ENCODE results near the gene TENM3.

TENM3 gene

DNA sequence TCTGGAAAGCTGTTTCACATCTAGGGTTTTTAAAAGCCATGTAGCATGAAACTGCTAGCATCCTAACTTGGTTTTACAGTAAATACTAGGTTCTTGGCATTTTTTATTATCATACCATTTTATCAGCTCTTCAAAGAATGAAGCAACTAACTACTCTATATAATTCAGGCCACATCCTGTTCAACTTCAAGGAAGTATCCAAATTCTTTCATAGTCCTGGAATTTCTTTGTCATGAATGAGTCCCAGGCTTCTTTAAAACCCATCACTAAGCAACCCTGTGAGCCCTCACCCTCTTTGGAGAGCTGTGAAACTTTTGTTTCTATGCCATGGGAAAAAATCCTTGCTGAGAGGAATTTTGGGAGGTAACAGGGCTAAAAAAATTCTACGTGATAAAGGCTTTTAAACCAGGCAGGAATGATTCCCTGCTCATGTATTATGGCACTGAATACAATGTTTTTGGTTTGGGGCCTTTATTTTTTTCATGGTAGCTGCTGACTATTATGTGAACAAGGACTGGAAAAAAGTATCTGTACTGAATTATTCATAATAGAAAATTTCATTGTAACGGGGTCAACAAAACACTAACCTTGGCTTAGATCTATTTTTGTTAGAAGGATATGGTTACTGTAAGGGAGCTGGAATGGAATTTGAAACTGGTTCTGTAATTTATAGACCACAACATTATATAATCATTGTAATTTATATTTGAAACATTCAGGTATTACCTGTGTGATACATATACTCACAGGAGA lies 509.1 kb downstream of the TENM3 start:
- ATAC-seq (ENCODE audit: low read depth) (peak; percentile 87), DNase-seq (ENCODE audit: low spot score) (no peak)
- no peaks in the 10 kb centered on the region for H3K9me3 ChIP-seq (ENCODE audit: severe bottlenecking)
- H3K36me3 ChIP-seq (ENCODE audit: low read depth) = no peaks in the 10 kb centered on the region
- no peaks in the 10 kb centered on the region for H3K27me3 ChIP-seq (ENCODE audit: insufficient read depth, poor library complexity, severe bottlenecking)
- H3K27ac ChIP-seq (ENCODE audit: poor library complexity, severe bottlenecking) = peak overlapping the region; percentile 56
- no peak overlapping the region for H3K4me3 ChIP-seq (ENCODE audit: severe bottlenecking)
- TF ChIP-seq, protein P1, sequence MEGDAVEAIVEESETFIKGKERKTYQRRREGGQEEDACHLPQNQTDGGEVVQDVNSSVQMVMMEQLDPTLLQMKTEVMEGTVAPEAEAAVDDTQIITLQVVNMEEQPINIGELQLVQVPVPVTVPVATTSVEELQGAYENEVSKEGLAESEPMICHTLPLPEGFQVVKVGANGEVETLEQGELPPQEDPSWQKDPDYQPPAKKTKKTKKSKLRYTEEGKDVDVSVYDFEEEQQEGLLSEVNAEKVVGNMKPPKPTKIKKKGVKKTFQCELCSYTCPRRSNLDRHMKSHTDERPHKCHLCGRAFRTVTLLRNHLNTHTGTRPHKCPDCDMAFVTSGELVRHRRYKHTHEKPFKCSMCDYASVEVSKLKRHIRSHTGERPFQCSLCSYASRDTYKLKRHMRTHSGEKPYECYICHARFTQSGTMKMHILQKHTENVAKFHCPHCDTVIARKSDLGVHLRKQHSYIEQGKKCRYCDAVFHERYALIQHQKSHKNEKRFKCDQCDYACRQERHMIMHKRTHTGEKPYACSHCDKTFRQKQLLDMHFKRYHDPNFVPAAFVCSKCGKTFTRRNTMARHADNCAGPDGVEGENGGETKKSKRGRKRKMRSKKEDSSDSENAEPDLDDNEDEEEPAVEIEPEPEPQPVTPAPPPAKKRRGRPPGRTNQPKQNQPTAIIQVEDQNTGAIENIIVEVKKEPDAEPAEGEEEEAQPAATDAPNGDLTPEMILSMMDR (IDR thresholded peaks at IDR 0.05; ENCODE audit: poor library complexity, severe bottlenecking) = no peak
- peaks cover 17% of the 10 kb centered on the region for H3K4me1 ChIP-seq (ENCODE audit: insufficient read depth, poor library complexity, severe bottlenecking)

DNA sequence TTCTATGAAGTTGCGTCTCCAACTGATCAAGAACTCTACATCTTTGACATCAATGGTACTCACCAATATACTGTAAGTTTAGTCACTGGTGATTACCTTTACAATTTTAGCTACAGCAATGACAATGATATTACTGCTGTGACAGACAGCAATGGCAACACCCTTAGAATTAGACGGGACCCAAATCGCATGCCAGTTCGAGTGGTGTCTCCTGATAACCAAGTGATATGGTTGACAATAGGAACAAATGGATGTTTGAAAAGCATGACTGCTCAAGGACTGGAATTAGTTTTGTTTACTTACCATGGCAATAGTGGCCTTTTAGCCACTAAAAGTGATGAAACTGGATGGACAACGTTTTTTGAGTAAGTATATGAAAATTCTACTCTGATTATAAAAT lies 511.7 kb downstream of the TENM3 start:
- DNase-seq (ENCODE audit: low spot score) (no peak), ATAC-seq (ENCODE audit: low read depth) (no peak)
- H3K27me3 ChIP-seq (ENCODE audit: insufficient read depth, poor library complexity, severe bottlenecking) = no peaks in the 10 kb centered on the region
- H3K9me3 ChIP-seq (ENCODE audit: severe bottlenecking) = no peaks in the 10 kb centered on the region
- no peak overlapping the region for H3K27ac ChIP-seq (ENCODE audit: poor library complexity, severe bottlenecking)
- no peaks in the 10 kb centered on the region for H3K36me3 ChIP-seq (ENCODE audit: low read depth)
- H3K4me1 ChIP-seq (ENCODE audit: insufficient read depth, poor library complexity, severe bottlenecking) = peaks cover 6% of the 10 kb centered on the region
- TF ChIP-seq, protein P1 (IDR thresholded peaks at IDR 0.05; ENCODE audit: poor library complexity, severe bottlenecking) = no peak
- H3K4me3 ChIP-seq (ENCODE audit: severe bottlenecking) = no peak overlapping the region

DNA sequence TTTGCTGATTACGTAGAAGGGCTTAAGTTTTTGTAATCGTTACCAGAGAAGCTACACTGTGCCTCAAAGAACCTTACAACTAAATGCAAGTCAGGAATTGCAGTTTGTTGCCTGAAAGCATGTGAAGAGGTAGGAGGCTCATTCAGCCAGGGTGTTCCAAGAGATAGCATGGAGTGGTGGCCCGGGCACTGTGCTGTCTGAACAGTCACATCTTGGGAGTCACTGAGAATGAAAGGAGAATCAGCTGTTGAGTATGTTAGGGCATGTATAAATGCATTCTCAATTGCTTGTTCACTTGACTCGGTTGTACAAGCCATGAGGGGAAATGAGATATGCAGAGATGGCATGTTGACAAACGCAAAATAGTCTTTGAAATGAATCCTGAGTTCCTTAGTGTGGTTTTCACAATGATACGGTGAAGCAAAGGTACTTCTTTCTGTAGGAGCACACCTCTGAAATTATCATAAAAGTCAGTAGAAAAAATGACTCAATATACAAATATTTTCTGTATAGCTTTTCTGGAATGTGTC lies 513.0 kb downstream of the TENM3 start:
- H3K27me3 ChIP-seq (ENCODE audit: insufficient read depth, poor library complexity, severe bottlenecking) = no peaks in the 10 kb centered on the region
- H3K9me3 ChIP-seq (ENCODE audit: severe bottlenecking) = no peaks in the 10 kb centered on the region
- ATAC-seq (ENCODE audit: low read depth) (peak; percentile 25; the same call in 2 of the 3 replicates), DNase-seq (ENCODE audit: low spot score) (no peak)
- H3K4me1 ChIP-seq (ENCODE audit: insufficient read depth, poor library complexity, severe bottlenecking) = peaks cover 6% of the 10 kb centered on the region
- H3K4me3 ChIP-seq (ENCODE audit: severe bottlenecking) = no peak overlapping the region
- no peak overlapping the region for H3K27ac ChIP-seq (ENCODE audit: poor library complexity, severe bottlenecking)
- TF ChIP-seq, protein P1 (IDR thresholded peaks at IDR 0.05; ENCODE audit: poor library complexity, severe bottlenecking) = no peak
- H3K36me3 ChIP-seq (ENCODE audit: low read depth) = no peaks in the 10 kb centered on the region

DNA sequence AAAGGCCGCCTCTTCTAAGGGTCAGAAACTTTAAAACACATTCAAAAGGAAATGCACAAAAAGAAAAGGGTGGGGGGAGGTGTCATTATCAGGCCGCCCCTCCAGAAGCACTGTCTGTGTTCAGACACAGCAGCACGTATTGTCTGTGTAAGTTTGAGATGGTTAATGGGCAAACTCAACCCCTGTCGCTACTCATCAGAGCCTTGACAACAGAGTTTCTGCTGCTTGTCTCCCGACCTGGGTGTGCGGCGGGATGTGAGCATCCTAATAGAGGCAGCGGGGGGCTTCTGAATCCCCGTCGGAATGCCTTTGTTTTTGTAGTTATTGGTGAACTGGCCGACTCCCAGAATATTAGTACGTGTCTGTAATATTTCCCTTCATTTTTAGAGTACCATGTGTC lies 515.1 kb downstream of the TENM3 start:
- H3K27ac ChIP-seq (ENCODE audit: poor library complexity, severe bottlenecking) = no peak overlapping the region
- no peaks in the 10 kb centered on the region for H3K27me3 ChIP-seq (ENCODE audit: insufficient read depth, poor library complexity, severe bottlenecking)
- TF ChIP-seq, protein P1 (IDR thresholded peaks at IDR 0.05; ENCODE audit: poor library complexity, severe bottlenecking) = no peak
- DNase-seq (ENCODE audit: low spot score) = no peak
- no peaks in the 10 kb centered on the region for H3K9me3 ChIP-seq (ENCODE audit: severe bottlenecking)
- H3K4me1 ChIP-seq (ENCODE audit: insufficient read depth, poor library complexity, severe bottlenecking) = no peaks in the 10 kb centered on the region
- H3K4me3 ChIP-seq (ENCODE audit: severe bottlenecking) = no peak overlapping the region
- no peaks in the 10 kb centered on the region for H3K36me3 ChIP-seq (ENCODE audit: low read depth)
- ATAC-seq (ENCODE audit: low read depth) = no peak

DNA sequence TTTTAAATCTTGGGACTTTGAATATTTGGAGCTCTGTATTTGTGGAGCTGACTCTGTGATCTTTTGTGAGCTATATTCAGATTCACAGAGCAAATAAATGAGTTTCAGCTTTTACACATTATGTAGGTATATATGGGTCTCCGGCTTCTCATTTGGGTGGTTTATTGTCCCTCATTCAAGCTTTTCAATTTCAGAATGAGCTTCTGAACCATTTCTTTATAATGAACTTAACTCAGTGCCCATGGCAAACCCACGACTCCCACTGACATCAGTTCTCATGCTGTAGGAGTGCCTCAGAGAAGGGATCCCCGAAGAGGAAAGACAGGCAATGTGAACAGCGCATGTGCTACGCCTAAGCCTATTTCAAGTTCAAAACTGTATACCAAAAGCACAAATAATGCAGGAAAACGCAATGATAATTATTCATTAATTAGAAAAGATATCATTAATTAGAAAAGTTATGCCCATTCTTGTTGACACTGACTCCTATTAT lies 517.4 kb downstream of the TENM3 start:
- Histone ChIP-seq H3K36me3 (ENCODE audit: low read depth) (no peaks in the 10 kb centered on the region), H3K27ac (ENCODE audit: poor library complexity, severe bottlenecking) (no peak overlapping the region), H3K27me3 (ENCODE audit: insufficient read depth, poor library complexity, severe bottlenecking) (no peaks in the 10 kb centered on the region), H3K4me3 (ENCODE audit: severe bottlenecking) (no peak overlapping the region), H3K4me1 (ENCODE audit: insufficient read depth, poor library complexity, severe bottlenecking) (no peaks in the 10 kb centered on the region), H3K9me3 (ENCODE audit: severe bottlenecking) (no peaks in the 10 kb centered on the region)
- no peak for ATAC-seq (ENCODE audit: low read depth)
- TF ChIP-seq, protein P1 (IDR thresholded peaks at IDR 0.05; ENCODE audit: poor library complexity, severe bottlenecking) = no peak
- no peak for DNase-seq (ENCODE audit: low spot score)

All from RWPE2 (cell line).